Large intestine (tissue), 3 donors: Measurements from ENCODE around the gene SEMA6A. TPM values are rescaled to one million over a fixed set of nuclear protein-coding genes. Genes with fewer than 3 reads are reported as not detected.
"Not testable (repeated sequence)": the region's sequence is repeated elsewhere in the genome, so short reads cannot be mapped to it uniquely, and the experiment has no call there.

Experiments used
- DNase-seq, 2 donors: peaks; one replicate each; pipeline versions ENCODE4 v3.0.0 to v3.0.0-alpha.2; 2013
- H3K27ac ChIP-seq: one replicate; pipeline ENCODE4 v1.5.1; 2013; ENCODE audit warnings: low read length
- H3K27me3 ChIP-seq: 2 replicates; pipeline ENCODE4 v1.6.1; 2013; ENCODE audit warnings: low read length; ENCODE audit not compliant: control insufficient read depth, insufficient read depth
- H3K36me3 ChIP-seq: 2 replicates; pipeline ENCODE4 v1.6.1; 2013; ENCODE audit warnings: low read length; ENCODE audit not compliant: control insufficient read depth, insufficient read depth
- H3K4me1 ChIP-seq: one replicate; pipeline ENCODE4 v1.6.1; 2013; ENCODE audit warnings: low read length; ENCODE audit not compliant: control insufficient read depth, insufficient read depth
- H3K4me3 ChIP-seq: one replicate; pipeline ENCODE4 v1.5.1; 2013; ENCODE audit warnings: low read length
- H3K9me3 ChIP-seq: one replicate; pipeline ENCODE4 v1.6.1; 2013; ENCODE audit warnings: mild to moderate bottlenecking, low read depth, low read length, moderate library complexity; ENCODE audit not compliant: control insufficient read depth
- WGBS: methylation state at CpG from one replicate; pipeline ENCODE4 v1.1.5; 2013; ENCODE audit warnings: low lambda C conversion rate; ENCODE audit not compliant: insufficient coverage; 5-methylcytosine and 5-hydroxymethylcytosine counted together
- polyA plus RNA-seq: library from polyadenylated mRNA; unstranded; fragments of 120-200 nt; gene quantifications from one replicate; pipeline ENCODE4 v1.2.1, GENCODE V29; 2013

The SEMA6A gene
- polyA plus RNA-seq, 1 donor: 55.9 TPM

DNA sequence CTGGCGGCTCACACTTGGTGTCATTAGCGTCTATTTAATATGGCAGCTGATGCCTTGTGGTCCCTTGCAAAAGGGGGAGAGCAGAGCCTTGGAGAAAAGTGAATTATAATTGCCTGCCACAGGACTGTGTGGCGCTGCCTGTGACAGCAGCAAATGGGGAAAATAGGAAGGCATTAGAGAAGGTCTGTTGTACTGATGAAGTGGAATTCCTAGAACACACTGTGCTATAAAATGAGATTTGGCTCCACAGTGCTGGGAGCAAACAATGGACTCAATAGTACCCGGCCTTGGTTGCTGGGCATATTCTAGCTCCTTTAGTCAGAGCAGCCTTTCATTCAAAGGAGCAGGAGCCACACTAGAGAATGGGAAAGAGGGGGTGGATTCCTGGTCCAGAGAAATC, 21.3 kb downstream of the SEMA6A start:
- Histone ChIP-seq H3K36me3 (no peaks in the 10 kb centered on the region), H3K4me3 (no peak overlapping the region), H3K27me3 (no peaks in the 10 kb centered on the region), H3K4me1 (peaks cover 35% of the 10 kb centered on the region), H3K27ac (no peak overlapping the region), H3K9me3 (no peaks in the 10 kb centered on the region)
- no CpG with 5 or more reads among the region's 4 CpGs for WGBS
- DNase-seq: no peak

DNA sequence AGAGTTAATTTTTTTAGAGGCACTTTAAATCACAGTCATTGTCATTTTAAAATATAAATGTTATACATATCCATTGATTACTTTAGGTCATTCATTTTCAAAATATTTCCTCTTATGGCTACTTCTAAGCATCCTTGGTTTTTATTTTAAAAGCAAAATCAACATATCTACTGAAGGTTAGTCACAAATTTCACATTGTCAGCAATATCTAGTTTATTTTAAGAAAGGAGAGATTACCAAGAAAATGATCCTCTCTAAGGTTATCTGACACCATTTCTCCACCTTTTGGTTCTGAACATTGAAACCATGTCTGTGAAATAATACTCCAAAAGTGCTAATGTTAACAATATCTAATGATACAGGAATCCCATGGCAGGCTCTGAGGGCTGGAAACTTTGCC, 24.5 kb downstream of the SEMA6A start:
- DNase-seq: no peak
- peaks cover 6% of the 10 kb centered on the region for H3K9me3 ChIP-seq
- peaks cover 3% of the 10 kb centered on the region for H3K36me3 ChIP-seq
- no peaks in the 10 kb centered on the region for H3K27me3 ChIP-seq
- no peak overlapping the region for H3K27ac ChIP-seq
- H3K4me3 ChIP-seq: no peak overlapping the region
- H3K4me1 ChIP-seq: peaks cover 56% of the 10 kb centered on the region

DNA sequence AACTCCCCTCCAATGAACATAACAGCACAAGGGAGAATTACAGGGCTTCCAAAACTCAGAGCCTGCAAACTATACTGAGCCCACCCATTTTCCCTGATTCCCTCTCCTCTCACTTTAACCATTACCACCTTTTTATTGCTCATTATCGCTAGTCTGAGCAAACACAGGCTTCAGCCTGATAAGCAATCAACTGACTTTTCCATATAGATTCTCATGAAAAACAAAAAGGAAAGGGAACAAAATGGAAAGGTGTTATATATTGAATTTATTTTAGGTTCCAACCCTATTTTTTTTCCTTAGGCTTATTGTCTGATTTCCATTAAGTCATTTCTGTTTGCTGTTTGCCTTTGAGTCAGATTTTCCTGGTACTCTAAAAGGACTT, 27.9 kb downstream of the SEMA6A start:
- Histone ChIP-seq H3K9me3 (peaks cover 7% of the 10 kb centered on the region), H3K4me1 (peaks cover 63% of the 10 kb centered on the region), H3K36me3 (peaks cover 3% of the 10 kb centered on the region), H3K27ac (peak overlapping the region; percentile 95), H3K4me3 (no peak overlapping the region), H3K27me3 (no peaks in the 10 kb centered on the region)
- 40% methylated on average over 1 of the region's 1 CpG for WGBS
- DNase-seq: no peak

DNA sequence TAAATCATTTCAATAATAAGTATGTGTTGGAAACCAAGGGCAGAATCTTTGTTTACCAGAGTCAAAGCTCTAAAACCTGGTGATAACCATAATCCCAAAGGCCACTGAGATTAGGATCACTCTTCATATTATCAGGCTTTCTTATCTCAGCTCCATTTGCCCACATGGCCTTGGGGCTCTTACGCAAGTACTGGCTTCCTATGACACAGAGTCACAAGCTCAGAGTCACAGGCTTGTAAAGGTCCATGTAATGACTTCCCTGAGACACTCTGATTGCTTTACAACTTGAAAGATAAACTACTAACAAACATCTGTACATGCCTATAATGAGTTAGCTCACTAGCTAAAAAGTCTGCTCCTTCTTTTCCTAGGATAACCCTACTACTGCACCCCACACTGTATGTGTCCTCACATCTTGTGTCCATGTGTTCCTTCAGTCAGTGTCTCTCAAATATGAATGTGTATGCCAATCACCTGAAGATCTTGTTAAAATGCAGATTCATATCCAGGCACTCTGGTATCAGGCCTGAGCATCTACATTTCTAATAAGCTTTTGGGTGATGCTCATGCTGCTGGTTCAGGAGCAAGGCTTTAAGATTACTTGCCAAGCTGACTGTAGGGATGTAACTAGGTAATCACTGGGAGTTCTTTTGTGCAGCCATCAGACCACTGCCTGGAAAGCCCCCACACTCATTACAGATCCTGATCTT, 28.4 kb downstream of the SEMA6A start:
- H3K4me1 ChIP-seq: peaks cover 58% of the 10 kb centered on the region
- H3K4me3 ChIP-seq: no peak overlapping the region
- peaks cover 7% of the 10 kb centered on the region for H3K9me3 ChIP-seq
- WGBS: no CpG with 5 or more reads among the region's 1 CpG
- H3K27ac ChIP-seq: peak overlapping the region; percentile 95
- H3K36me3 ChIP-seq: peaks cover 3% of the 10 kb centered on the region
- H3K27me3 ChIP-seq: no peaks in the 10 kb centered on the region
- peak; percentile 92 to 96 for DNase-seq

DNA sequence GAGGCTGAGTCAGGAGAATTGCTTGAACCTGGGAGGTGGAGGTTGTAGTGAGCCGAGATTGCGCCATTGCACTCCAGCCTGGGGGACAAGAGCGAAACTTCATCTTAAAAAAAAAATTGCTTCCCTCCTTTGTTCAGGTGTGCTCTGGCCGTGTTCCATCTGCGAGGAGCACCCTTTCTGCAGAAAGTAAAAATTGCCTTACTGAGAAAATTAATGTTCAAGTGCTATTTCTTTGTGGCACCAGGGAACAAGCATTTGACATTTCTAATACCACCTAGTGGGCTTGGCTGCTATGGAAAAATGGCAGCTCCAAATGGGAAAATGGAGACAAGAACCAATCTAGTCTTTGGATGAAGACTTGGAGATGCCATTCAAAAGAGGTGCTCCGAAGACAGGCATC, 29.2 kb downstream of the SEMA6A start:
- not testable (repeated sequence) for H3K4me3 ChIP-seq, H3K9me3 ChIP-seq, DNase-seq, H3K27me3 ChIP-seq, H3K36me3 ChIP-seq
- WGBS: no CpG with 5 or more reads among the region's 6 CpGs
- Histone ChIP-seq H3K27ac (peak overlapping the region; percentile 95), H3K4me1 (peaks cover 52% of the 10 kb centered on the region)

DNA sequence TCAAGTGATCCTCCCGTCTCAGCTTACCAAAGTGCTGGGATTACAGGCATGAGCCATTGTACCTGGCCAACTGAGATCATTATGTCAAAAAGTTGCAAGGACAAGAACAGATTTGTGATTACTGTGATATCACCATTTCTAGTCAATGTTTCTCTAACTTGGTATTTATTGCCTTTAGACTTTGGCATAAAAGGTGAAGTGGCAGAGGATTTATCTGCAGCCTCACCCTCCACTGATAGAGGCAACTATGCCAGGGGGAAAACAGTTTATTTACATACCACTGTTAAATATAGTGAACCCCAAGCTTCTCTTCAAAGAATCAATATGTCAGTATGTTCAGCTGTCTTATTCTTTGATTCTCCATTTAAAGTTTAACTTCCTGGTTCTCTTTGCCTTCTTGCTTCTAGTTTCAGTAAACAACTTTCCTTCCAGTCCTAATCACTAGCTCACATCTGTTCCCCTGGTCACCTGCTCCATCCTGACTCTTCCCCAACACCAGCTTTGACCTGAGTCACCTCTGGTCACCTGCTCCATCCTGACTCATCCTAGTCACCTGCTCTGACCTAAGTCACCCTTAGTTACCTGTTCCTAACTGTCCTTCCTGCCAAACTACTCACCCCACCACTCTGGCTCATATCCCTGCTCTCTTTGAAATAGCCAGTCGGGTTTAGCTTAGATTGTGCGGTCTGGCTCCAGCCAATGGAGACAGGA, 29.9 kb downstream of the SEMA6A start:
- peak; percentile 89 to 96 for DNase-seq
- peaks cover 3% of the 10 kb centered on the region for H3K36me3 ChIP-seq
- H3K27ac ChIP-seq: peak overlapping the region; percentile 95
- WGBS: no CpG with 5 or more reads among the region's 3 CpGs
- H3K27me3 ChIP-seq: no peaks in the 10 kb centered on the region
- peaks cover 7% of the 10 kb centered on the region for H3K9me3 ChIP-seq
- H3K4me3 ChIP-seq: no peak overlapping the region
- H3K4me1 ChIP-seq: peaks cover 52% of the 10 kb centered on the region

DNA sequence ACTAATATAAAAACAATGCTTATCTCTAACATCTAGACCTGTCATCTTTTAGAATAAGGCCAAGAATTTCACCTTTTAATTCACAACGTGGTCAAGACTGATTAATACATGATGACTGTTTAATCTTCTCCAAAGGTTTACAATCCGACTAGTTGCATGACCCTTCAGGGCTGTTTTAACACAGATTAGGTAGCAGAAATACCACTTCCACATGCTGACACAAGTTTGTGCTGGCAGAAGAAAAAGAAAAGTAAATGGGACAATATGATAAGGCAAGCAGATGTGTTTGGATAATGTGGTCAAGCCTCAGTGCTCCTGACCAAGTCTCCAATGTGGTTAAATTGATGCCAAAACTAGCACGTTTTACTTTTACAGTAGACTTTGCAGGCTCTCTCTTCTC, 31.1 kb downstream of the SEMA6A start:
- no peak for DNase-seq
- Histone ChIP-seq H3K36me3 (peaks cover 3% of the 10 kb centered on the region), H3K4me3 (no peak overlapping the region), H3K27me3 (no peaks in the 10 kb centered on the region), H3K27ac (peak overlapping the region; percentile 95), H3K9me3 (peaks cover 7% of the 10 kb centered on the region), H3K4me1 (peaks cover 44% of the 10 kb centered on the region)
- 40% methylated on average over 1 of the region's 3 CpGs for WGBS

DNA sequence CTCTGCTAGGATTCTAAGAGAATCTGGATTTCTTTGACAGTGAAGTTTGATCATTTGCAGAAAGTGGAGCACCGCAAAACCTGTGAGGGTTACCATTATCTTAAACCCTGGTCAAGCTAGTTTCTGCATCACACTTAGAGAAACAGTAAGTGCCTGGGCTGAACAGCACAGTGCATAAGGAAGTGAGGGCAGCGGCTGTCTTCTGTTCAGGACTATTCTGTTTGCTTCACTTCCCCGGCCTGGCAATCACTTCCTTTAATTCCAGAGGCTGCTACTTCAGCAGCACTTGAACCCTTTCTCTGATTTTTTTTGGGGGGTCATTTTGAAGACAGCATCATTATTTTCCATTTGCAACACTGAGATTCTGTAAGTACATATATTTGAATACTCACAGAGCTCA, 32.0 kb downstream of the SEMA6A start:
- no peak for DNase-seq
- WGBS: 67% methylated on average over 1 of the region's 3 CpGs
- Histone ChIP-seq H3K36me3 (no peaks in the 10 kb centered on the region), H3K27ac (peak overlapping the region; percentile 14), H3K4me3 (no peak overlapping the region), H3K27me3 (no peaks in the 10 kb centered on the region), H3K4me1 (peaks cover 36% of the 10 kb centered on the region), H3K9me3 (peaks cover 7% of the 10 kb centered on the region)

DNA sequence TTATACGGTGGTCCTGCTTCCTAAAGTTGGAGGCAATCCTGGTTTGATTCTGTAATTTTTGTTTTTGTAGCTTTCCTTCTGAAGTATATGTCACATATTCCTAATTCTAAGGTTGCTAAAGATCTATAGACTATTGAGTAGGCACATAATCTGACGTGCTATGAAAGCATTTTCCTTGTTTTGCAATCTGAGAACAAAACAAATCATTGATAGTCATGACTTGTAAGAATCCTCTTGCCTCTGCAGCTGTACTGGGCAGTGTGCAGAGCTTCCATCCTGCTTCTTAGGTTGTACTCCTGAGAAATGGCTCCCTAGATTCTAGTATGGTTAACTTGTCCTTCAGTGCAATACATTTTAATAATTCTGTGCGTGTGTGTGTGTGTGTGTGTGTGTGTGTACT, 35.4 kb downstream of the SEMA6A start:
- no peak overlapping the region for H3K4me3 ChIP-seq
- H3K9me3 ChIP-seq: no peaks in the 10 kb centered on the region
- no peaks in the 10 kb centered on the region for H3K36me3 ChIP-seq
- no peak for DNase-seq
- WGBS: no CpG with 5 or more reads among the region's 3 CpGs
- peaks cover 46% of the 10 kb centered on the region for H3K4me1 ChIP-seq
- H3K27ac ChIP-seq: no peak overlapping the region
- H3K27me3 ChIP-seq: no peaks in the 10 kb centered on the region

DNA sequence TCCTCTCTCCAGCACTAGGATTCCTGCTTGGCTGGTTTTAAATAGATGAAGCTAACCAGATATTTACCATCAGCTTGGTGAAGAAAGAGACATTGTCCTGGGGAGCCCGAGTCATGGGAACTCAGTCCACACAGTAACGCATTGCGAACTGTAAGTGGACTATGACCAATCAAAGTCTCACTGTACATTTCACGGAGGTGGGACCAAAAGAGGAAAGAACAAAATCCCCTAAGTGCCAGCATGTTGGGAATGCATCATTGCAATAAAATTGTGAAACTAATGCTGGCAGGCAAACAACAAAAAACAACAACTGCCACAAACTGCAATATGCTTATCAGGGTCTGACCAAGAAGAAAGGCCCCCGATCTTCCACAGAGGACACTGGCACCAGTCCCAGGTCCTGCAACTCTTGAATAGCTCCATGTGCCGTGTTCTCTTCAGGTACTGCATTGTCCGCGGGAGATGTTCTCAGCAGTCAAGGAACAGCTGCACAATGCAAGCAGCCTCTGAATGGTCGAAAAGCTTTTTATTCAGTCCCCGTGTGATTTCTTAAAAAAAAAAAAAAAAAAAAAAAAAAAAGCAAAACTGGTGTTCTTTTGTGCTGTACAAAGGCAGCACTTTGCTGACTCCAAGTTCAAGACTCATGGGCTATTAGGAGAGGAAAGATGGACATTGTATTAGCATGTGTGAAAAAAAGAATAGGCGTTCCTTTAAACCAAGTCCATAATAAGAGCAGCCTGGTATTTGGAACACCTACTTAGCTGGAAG, 38.1 kb downstream of the SEMA6A start:
- peak; percentile 89 to 95 for DNase-seq
- Histone ChIP-seq H3K36me3 (no peaks in the 10 kb centered on the region), H3K27ac (peak overlapping the region; percentile 74), H3K27me3 (no peaks in the 10 kb centered on the region), H3K9me3 (no peaks in the 10 kb centered on the region), H3K4me3 (peak overlapping the region; percentile 24), H3K4me1 (peaks cover 57% of the 10 kb centered on the region)
- 20% methylated on average over 1 of the region's 11 CpGs for WGBS
